Measurements from ENCODE around the gene C2orf74. TPM values are rescaled to one million over a fixed set of nuclear protein-coding genes. Genes with fewer than 3 reads are reported as not detected.
"Not testable (repeated sequence)": the region's sequence is repeated elsewhere in the genome, so short reads cannot be mapped to it uniquely, and the experiment has no call there.

Gene C2orf74
- total RNA-seq, 2 donors from 2014 or later: 9.7 to 14.4 TPM

GRCh38 chr2:61182059-61182383 lies 20.0 kb downstream of the C2orf74 start:
- Mint-ChIP-seq H3K36me3 (peaks cover 59 to 76% of the 10 kb centered on the region in 2 donors), H3K9me3 (no peaks in the 10 kb centered on the region), H3K27ac (peak overlapping the region; percentile 89)
- ATAC-seq: no peak
- DNase-seq (ENCODE audit: low spot score in 2 of 2): no peak

- ATAC-seq (no peak), DNase-seq (ENCODE audit: low spot score in 2 of 2) (no peak)
- Mint-ChIP-seq H3K36me3 (peaks cover 56 to 80% of the 10 kb centered on the region in 2 donors), H3K27ac (peak overlapping the region; percentile 29 to 34), H3K9me3 (no peaks in the 10 kb centered on the region)
These were observed 21.8 kb downstream of the C2orf74 start for GRCh38 chr2:61183795-61184194.

GRCh38 chr2:61184263-61184662 lies 22.3 kb downstream of the C2orf74 start:
- peak overlapping the region in 1 of 2 donors; percentile 65 for H3K27ac Mint-ChIP-seq
- peaks cover 52 to 76% of the 10 kb centered on the region in 2 donors for H3K36me3 Mint-ChIP-seq
- no peak for ATAC-seq
- H3K9me3 Mint-ChIP-seq: no peaks in the 10 kb centered on the region
- no peak for DNase-seq (ENCODE audit: low spot score in 2 of 2)

- H3K9me3 Mint-ChIP-seq: no peaks in the 10 kb centered on the region
- DNase-seq (ENCODE audit: low spot score in 2 of 2) (no peak), ATAC-seq (no peak)
- peaks cover 42 to 67% of the 10 kb centered on the region in 2 donors for H3K36me3 Mint-ChIP-seq
- peak overlapping the region; percentile 65 to 66 for H3K27ac Mint-ChIP-seq
These were observed 23.3 kb downstream of the C2orf74 start for GRCh38 chr2:61185231-61185728.

GRCh38 chr2:61187085-61187484 lies 25.1 kb downstream of the C2orf74 start:
- Mint-ChIP-seq H3K36me3 (peaks cover 23 to 49% of the 10 kb centered on the region in 2 donors), H3K27ac (no peak overlapping the region), H3K9me3 (no peaks in the 10 kb centered on the region)
- DNase-seq (ENCODE audit: low spot score in 2 of 2) (no peak), ATAC-seq (no peak)

GRCh38 chr2:61193670-61194561 lies 31.9 kb downstream of the C2orf74 start:
- DNase-seq (ENCODE audit: low spot score in 2 of 2): no peak
- H3K27ac Mint-ChIP-seq: peak overlapping the region in 1 of 2 donors; percentile 55
- no peaks in the 10 kb centered on the region for H3K36me3 Mint-ChIP-seq
- no peaks in the 10 kb centered on the region for H3K9me3 Mint-ChIP-seq
- ATAC-seq: no peak

- DNase-seq (ENCODE audit: low spot score in 2 of 2); H3K27ac Mint-ChIP-seq; ATAC-seq; H3K36me3 Mint-ChIP-seq; H3K9me3 Mint-ChIP-seq: not testable (repeated sequence)
These were observed 32.7 kb downstream of the C2orf74 start for GRCh38 chr2:61194646-61195045.

GRCh38 chr2:61196671-61197070 lies 34.7 kb downstream of the C2orf74 start:
- Mint-ChIP-seq H3K36me3 (no peaks in the 10 kb centered on the region), H3K27ac (peak overlapping the region in 1 of 2 donors; percentile 60), H3K9me3 (no peaks in the 10 kb centered on the region)
- ATAC-seq (no peak), DNase-seq (ENCODE audit: low spot score in 2 of 2) (no peak)

GRCh38 chr2:61205132-61205531 lies 43.1 kb downstream of the C2orf74 start:
- no peak for ATAC-seq
- Mint-ChIP-seq H3K27ac (peak overlapping the region in 1 of 2 donors; percentile 26), H3K36me3 (peaks cover 6 to 19% of the 10 kb centered on the region in 2 donors), H3K9me3 (no peaks in the 10 kb centered on the region)
- DNase-seq (ENCODE audit: low spot score in 2 of 2): no peak

- Mint-ChIP-seq H3K9me3 (no peaks in the 10 kb centered on the region), H3K27ac (peak overlapping the region in 1 of 2 donors; percentile 68), H3K36me3 (peaks cover 6 to 9% of the 10 kb centered on the region in 2 donors)
- no peak for DNase-seq (ENCODE audit: low spot score in 2 of 2)
- no peak for ATAC-seq
These were observed 48.5 kb downstream of the C2orf74 start for GRCh38 chr2:61210332-61210981.

GRCh38 chr2:61214171-61214570 lies 52.2 kb downstream of the C2orf74 start:
- DNase-seq (ENCODE audit: low spot score in 2 of 2): no peak
- no peak overlapping the region for H3K27ac Mint-ChIP-seq
- H3K36me3 Mint-ChIP-seq: peaks cover 5 to 8% of the 10 kb centered on the region in 2 donors
- no peaks in the 10 kb centered on the region for H3K9me3 Mint-ChIP-seq
- ATAC-seq: no peak

Other genes with a start within 250 kb of the C2orf74 start
- 10 to 100 TPM; 14.4 to 20.7 TPM for gene PEX13, start 144.5 kb upstream of the C2orf74 start, total RNA-seq
- 10 to 100 TPM in 1 of 2 donors, 1 to 10 TPM in 1; 8.5 to 13.4 TPM for gene PUS10, start 143.9 kb upstream of the C2orf74 start, total RNA-seq
- 1 to 10 TPM; 2.9 to 5.6 TPM for gene SANBR, start 96.3 kb upstream of the C2orf74 start, total RNA-seq

All from activated naive CD4-positive, alpha-beta T cell treated with anti-CD3 and anti-CD28 coated beads, Interleukin-2, amount 50 U/mL, for 72 hours (primary cell).